ENCODE results near the gene KLK15. TPM values are rescaled to one million over a fixed set of nuclear protein-coding genes. Genes with fewer than 3 reads are reported as not detected.

The KLK15 gene
- total and polyA plus RNA-seq, 2 of the 8 experiments (the other 6 are each of a cell fraction or from before 2014, with no cell fraction given) = not detected

- WGBS, 2 experiments (ENCODE audit: extremely low coverage in 1 of 2, insufficient coverage in 1 of 2, insufficient read length in 1 of 2, insufficient replicate concordance in 2 of 2, low coverage in 1 of 2, low lambda C conversion rate in 2 of 2, missing lambda C conversion rate in 1 of 2) = 91% methylated on average over 6 of the region's 6 CpGs; no CpG with 5 or more reads in 1 of the 2 experiments
- no peak for FAIRE-seq
- CTCF ChIA-PET (ENCODE audit: partially characterized antibody) = interaction anchor here (0.6 to 1.7 kb wide), 3 partner anchors 10 to 88 kb away, joined by 4 to 7 read pairs (median 4); no protein-coding TSS in a partner anchor
- TF ChIP-seq YY1 (IDR thresholded peaks at IDR 0.05; ENCODE audit: low read depth, low read length) (no peak), SIN3A (conservative IDR thresholded peaks at IDR 0.05 in 1 of 2, IDR thresholded peaks at IDR 0.05 in 1 of 2; ENCODE audit: low read depth in 1 of 2, low read length in 2 of 2) (no peak), TCF12 (IDR thresholded peaks at IDR 0.05; ENCODE audit: low read depth, low read length) (no peak), EP300 (IDR thresholded peaks at IDR 0.05; ENCODE audit: borderline replicate concordance in 1 of 2, low read depth in 2 of 2, low read length in 2 of 2) (no peak), NRF1 (IDR thresholded peaks at IDR 0.05; ENCODE audit: low read depth, low read length) (no peak), TBP (IDR thresholded peaks at IDR 0.05; ENCODE audit: low read depth, low read length) (no peak), SRF (IDR thresholded peaks at IDR 0.05; ENCODE audit: low read depth, low read length) (no peak), ATF2 (IDR thresholded peaks at IDR 0.05; ENCODE audit: low read length) (no peak), KDM4A (IDR thresholded peaks at IDR 0.05; ENCODE audit: low read depth, low read length, severe bottlenecking) (no peak), TEAD4 (IDR thresholded peaks at IDR 0.05; ENCODE audit: low read depth, low read length) (no peak), CBX5 (IDR thresholded peaks at IDR 0.05; ENCODE audit: low read depth, low read length) (no peak)
These were observed 411 bp upstream of the KLK15 start for GRCh38 chr19:50833802-50834167.

More at GRCh38 chr19:50833802-50834167, 411 bp upstream of the KLK15 start:
- H3K4me3 ChIP-seq (ENCODE audit: extremely low read depth in 1 of 4, insufficient read depth in 2 of 4, low read depth in 3 of 4, low read length in 4 of 4) = no peak overlapping the region
- no peak for DNase-seq (ENCODE audit: low read depth in 1 of 2, low spot score in 2 of 2)
- peaks cover 8% of the 10 kb centered on the region; the same call in 1 of the 2 replicates for H3K23me2 ChIP-seq (ENCODE audit: low read depth, low read length)
- H3K36me3 ChIP-seq (ENCODE audit: control insufficient read depth in 2 of 4, insufficient read depth in 4 of 4, low read length in 3 of 4) = no peaks in the 10 kb centered on the region
- H4K91ac ChIP-seq (replicated peaks; ENCODE audit: insufficient read length, low read length) = no peak overlapping the region
- no peaks in the 10 kb centered on the region for H3K79me1 ChIP-seq (ENCODE audit: low read depth, low read length)
- H3K18ac ChIP-seq (ENCODE audit: extremely low read depth, low read length) = no peak overlapping the region
- H3K56ac ChIP-seq (replicated peaks; ENCODE audit: insufficient read length, low read depth, low read length) = no peak overlapping the region
- H2AK5ac ChIP-seq (ENCODE audit: low read depth, low read length) = no peak overlapping the region
- H3K4me1 ChIP-seq (replicated peaks in 1 of 4; ENCODE audit: control insufficient read depth in 3 of 4, insufficient read depth in 4 of 4, low read length in 3 of 4) = peaks cover 0 to 7% (median 2%) of the 10 kb centered on the region in 4 experiments; a peak in 3 of 7 replicates
- H4K5ac ChIP-seq (ENCODE audit: insufficient read length, low read depth, low read length) = no peak overlapping the region
- no peak overlapping the region for H3K14ac ChIP-seq (ENCODE audit: insufficient read length)
- no peaks in the 10 kb centered on the region for H4K20me1 ChIP-seq (replicated peaks in 1 of 2; ENCODE audit: control insufficient read depth in 1 of 2, insufficient read depth in 2 of 2, low read length in 2 of 2)
- H3K4me2 ChIP-seq (ENCODE audit: insufficient read depth in 1 of 2, low read depth in 2 of 2, low read length in 2 of 2) = no peak overlapping the region
- no peak overlapping the region for H2BK120ac ChIP-seq (replicated peaks; ENCODE audit: low read depth, low read length)
- no peak overlapping the region for H3K9ac ChIP-seq (replicated peaks in 1 of 4; ENCODE audit: extremely low read depth in 1 of 4, low read depth in 3 of 4, low read length in 3 of 4)
- H2AFZ ChIP-seq (ENCODE audit: low read length) = no peak overlapping the region
- no peak overlapping the region for H2BK15ac ChIP-seq (ENCODE audit: low read length)
- H2BK20ac ChIP-seq (ENCODE audit: low read length) = no peak overlapping the region
- POLR2A ChIA-PET (ENCODE audit: partially characterized antibody) = interaction anchor here (1.7 to 2.0 kb wide), 2 partner anchors 29 kb away, joined by 6 to 10 read pairs; no protein-coding TSS in a partner anchor
- no peak overlapping the region for H2BK12ac ChIP-seq (ENCODE audit: low read depth, low read length)
- no peaks in the 10 kb centered on the region for H3K79me2 ChIP-seq (ENCODE audit: control insufficient read depth in 1 of 2, insufficient read depth in 2 of 2, low read length in 2 of 2)
- no peak overlapping the region for H3K23ac ChIP-seq (ENCODE audit: insufficient read length)
- no peak overlapping the region for H4K8ac ChIP-seq (ENCODE audit: extremely low read depth, insufficient read depth, low read length)
- peaks cover 0 to 22% (median 7%) of the 10 kb centered on the region in 4 experiments; a peak in 6 of 7 replicates for H3K27me3 ChIP-seq (replicated peaks in 1 of 4; ENCODE audit: control insufficient read depth in 3 of 4, extremely low read depth in 1 of 4, insufficient read depth in 3 of 4, low read length in 3 of 4)
- no peak overlapping the region for H2BK5ac ChIP-seq (ENCODE audit: low read depth, low read length)
- H3K9me3 ChIP-seq (ENCODE audit: insufficient read depth in 2 of 2, low read depth in 1 of 2, low read length in 1 of 2) = no peaks in the 10 kb centered on the region
- H3K4ac ChIP-seq (replicated peaks; ENCODE audit: insufficient read length, low read depth, low read length) = no peak overlapping the region
- no peak overlapping the region for H3K27ac ChIP-seq (ENCODE audit: low read depth, low read length)

Data from H1 (cell line).